HG03066 (cell line): ENCODE measurements around the gene PRPF38B.
A peak's percentile ranks its signal among the peaks of the same experiment; 100 is the strongest.
"Not testable (repeated sequence)": the region's sequence is repeated elsewhere in the genome, so short reads cannot be mapped to it uniquely, and the experiment has no call there.

Experiments used
- ATAC-seq: cut with Tn5 transposase; IDR thresholded peaks from one replicate; pipeline ENCODE4 v1.9.1; 2021; ENCODE audit warnings: low read depth; ENCODE audit not compliant: unreplicated experiment

Gene PRPF38B

GRCh38 chr1:108679586-108680213 is 12.4 kb upstream of the PRPF38B start:
- no peak for ATAC-seq

GRCh38 chr1:108681701-108682100 is 10.4 kb upstream of the PRPF38B start:
- not testable (repeated sequence) for ATAC-seq

- no peak for ATAC-seq
Measured at GRCh38 chr1:108685529-108685928, 6.6 kb upstream of the PRPF38B start.

- ATAC-seq: no peak
Measured at GRCh38 chr1:108686614-108687313, 5.3 kb upstream of the PRPF38B start.

- ATAC-seq: no peak
Measured at GRCh38 chr1:108691128-108691941, 775 bp upstream of the PRPF38B start.

- peak; percentile 50 for ATAC-seq
Measured at GRCh38 chr1:108692724-108693655, 880 bp downstream of the PRPF38B start.

- ATAC-seq: no peak
Measured at GRCh38 chr1:108695535-108695934, 3.4 kb downstream of the PRPF38B start.

- no peak for ATAC-seq
Measured at GRCh38 chr1:108699375-108700332, 7.5 kb downstream of the PRPF38B start.

GRCh38 chr1:108701176-108701849 is 9.2 kb downstream of the PRPF38B start:
- no peak for ATAC-seq

- ATAC-seq: not testable (repeated sequence)
Measured at GRCh38 chr1:108702109-108702508, 10.0 kb downstream of the PRPF38B start.

GRCh38 chr1:108703939-108704338 is 11.8 kb downstream of the PRPF38B start:
- ATAC-seq: no peak

- no peak for ATAC-seq
Measured at GRCh38 chr1:108704496-108704895, 12.4 kb downstream of the PRPF38B start.

GRCh38 chr1:108706643-108707042 is 14.5 kb downstream of the PRPF38B start:
- no peak for ATAC-seq

GRCh38 chr1:108708691-108709660 is 16.9 kb downstream of the PRPF38B start:
- no peak for ATAC-seq

GRCh38 chr1:108712606-108713150 is 20.6 kb downstream of the PRPF38B start, which contains the start of gene FNDC7:
TSS of gene FNDC7 (plus strand) at chr1:108712908. CDS start at chr1:108712934, 26 bp downstream.
- no peak for ATAC-seq

GRCh38 chr1:108715932-108716331 is 23.8 kb downstream of the PRPF38B start:
- no peak for ATAC-seq
